K562 (cell line): ENCODE data around the gene PM20D1. TPM values are rescaled to one million over a fixed set of nuclear protein-coding genes. Genes with fewer than 3 reads are reported as not detected.

Experiments
- polyA plus RNA-seq, 8 experiments: library from polyadenylated mRNA; depleted of rRNA in 4 of 8; stranded (reverse) in 5 of 8; unstranded in 3 of 8; fragments of >200 nt; fragmentation: Nextera tagmentation in 2 of 8; fragmentation: Illumina TruSeq in 1 of 8; extraction: Ambion mirVana in 2 of 8; extraction: Trizol in 1 of 8; gene quantifications; 2 replicates each; pipeline versions ENCODE4 v1.2.1 to v1.2.3, GENCODE V29; 2011 to 2014; ENCODE audit warnings: inconsistent platforms in 1 of 8, missing spikeins in 1 of 8
- total RNA-seq, 7 experiments: library from RNA; depleted of rRNA in 6 of 7; stranded (reverse); fragments of >200 nt in 6 of 7; fragmentation: Illumina TruSeq in 2 of 7; extraction: Trizol in 2 of 7; gene quantifications; 2 replicates each; pipeline versions ENCODE4 v1.2.1 to v1.2.3, GENCODE V29; 2011 to 2021; ENCODE audit warnings: low replicate concordance in 1 of 7

Gene PM20D1
- total and polyA plus RNA-seq, 9 of the 15 experiments (the other 6 are each of a cell fraction or from before 2014, with no cell fraction given), result not detected

Other genes with a start within 250 kb of the PM20D1 start
Only the 7 nearest of the 9 such genes appear.
- gene SLC45A3, start 169.6 kb downstream of the PM20D1 start, total RNA-seq (2014; rRNA removed), result 1.5 and 2.8 TPM in 2 replicates
- 0.87 and 1.1 TPM in 2 replicates for gene SLC45A3, start 169.6 kb downstream of the PM20D1 start, total RNA-seq (2014; rRNA removed; fragmentation: Illumina TruSeq; extraction: Trizol)
- 0.60 and 0.83 TPM in 2 replicates for gene SLC45A3, start 169.6 kb downstream of the PM20D1 start, total RNA-seq (2015; rRNA removed; fragmentation: Illumina TruSeq; extraction: Trizol)
- gene SLC45A3, start 169.6 kb downstream of the PM20D1 start, total RNA-seq (2021), result 2.5 and 3.0 TPM in 2 replicates
- 3.3 and 3.5 TPM in 2 replicates for gene SLC45A3, start 169.6 kb downstream of the PM20D1 start, polyA plus RNA-seq (2011; rRNA removed)
- gene SLC45A3, start 169.6 kb downstream of the PM20D1 start, polyA plus RNA-seq (2014; fragmentation: Illumina TruSeq; extraction: Trizol), result 1.3 and 1.7 TPM in 2 replicates
- gene SLC45A3, start 169.6 kb downstream of the PM20D1 start, polyA plus RNA-seq (2014; fragmentation: Nextera tagmentation; extraction: Ambion mirVana), result under 1 TPM; 0.06 to 0.10 TPM
- gene SLC45A3, start 169.6 kb downstream of the PM20D1 start, polyA plus RNA-seq (2014; rRNA removed), result 2.4 TPM in 2 replicates
- gene NUCKS1, start 100.0 kb downstream of the PM20D1 start, total RNA-seq (2014; rRNA removed), result 81.9 and 87.5 TPM in 2 replicates
- gene NUCKS1, start 100.0 kb downstream of the PM20D1 start, total RNA-seq (2014; rRNA removed; fragmentation: Illumina TruSeq; extraction: Trizol), result 232 and 280 TPM in 2 replicates
- 236 and 244 TPM in 2 replicates for gene NUCKS1, start 100.0 kb downstream of the PM20D1 start, total RNA-seq (2015; rRNA removed; fragmentation: Illumina TruSeq; extraction: Trizol)
- gene NUCKS1, start 100.0 kb downstream of the PM20D1 start, total RNA-seq (2021), result 201 and 216 TPM in 2 replicates
- 117 and 149 TPM in 2 replicates for gene NUCKS1, start 100.0 kb downstream of the PM20D1 start, polyA plus RNA-seq (2011; rRNA removed)
- gene NUCKS1, start 100.0 kb downstream of the PM20D1 start, polyA plus RNA-seq (2014; fragmentation: Illumina TruSeq; extraction: Trizol), result 167 and 177 TPM in 2 replicates
- gene NUCKS1, start 100.0 kb downstream of the PM20D1 start, polyA plus RNA-seq (2014; fragmentation: Nextera tagmentation; extraction: Ambion mirVana), result 10 to 100 TPM; 66.7 to 83.4 TPM
- 94.4 and 95.1 TPM in 2 replicates for gene NUCKS1, start 100.0 kb downstream of the PM20D1 start, polyA plus RNA-seq (2014; rRNA removed)
- 6.9 and 7.7 TPM in 2 replicates for gene RAB29, start 74.7 kb downstream of the PM20D1 start, total RNA-seq (2014; rRNA removed)
- 8.5 and 10.2 TPM in 2 replicates for gene RAB29, start 74.7 kb downstream of the PM20D1 start, total RNA-seq (2014; rRNA removed; fragmentation: Illumina TruSeq; extraction: Trizol)
- gene RAB29, start 74.7 kb downstream of the PM20D1 start, total RNA-seq (2015; rRNA removed; fragmentation: Illumina TruSeq; extraction: Trizol), result 9.9 and 11.5 TPM in 2 replicates
- 7.8 and 8.0 TPM in 2 replicates for gene RAB29, start 74.7 kb downstream of the PM20D1 start, total RNA-seq (2021)
- gene RAB29, start 74.7 kb downstream of the PM20D1 start, polyA plus RNA-seq (2011; rRNA removed), result 9.9 and 17.6 TPM in 2 replicates
- 11.1 and 13.9 TPM in 2 replicates for gene RAB29, start 74.7 kb downstream of the PM20D1 start, polyA plus RNA-seq (2014; fragmentation: Illumina TruSeq; extraction: Trizol)
- 1 to 10 TPM; 6.3 to 7.5 TPM for gene RAB29, start 74.7 kb downstream of the PM20D1 start, polyA plus RNA-seq (2014; fragmentation: Nextera tagmentation; extraction: Ambion mirVana)
- 7.2 and 10.8 TPM in 2 replicates for gene RAB29, start 74.7 kb downstream of the PM20D1 start, polyA plus RNA-seq (2014; rRNA removed)
- 6.8 and 7.7 TPM in 2 replicates for gene SLC41A1, start 36.9 kb downstream of the PM20D1 start, total RNA-seq (2014; rRNA removed)
- gene SLC41A1, start 36.9 kb downstream of the PM20D1 start, total RNA-seq (2014; rRNA removed; fragmentation: Illumina TruSeq; extraction: Trizol), result 13.4 and 13.5 TPM in 2 replicates
- 8.0 and 8.4 TPM in 2 replicates for gene SLC41A1, start 36.9 kb downstream of the PM20D1 start, total RNA-seq (2015; rRNA removed; fragmentation: Illumina TruSeq; extraction: Trizol)
- gene SLC41A1, start 36.9 kb downstream of the PM20D1 start, total RNA-seq (2021), result 17.2 and 20.5 TPM in 2 replicates
- gene SLC41A1, start 36.9 kb downstream of the PM20D1 start, polyA plus RNA-seq (2011; rRNA removed), result 23.2 and 29.3 TPM in 2 replicates
- 21.0 and 26.8 TPM in 2 replicates for gene SLC41A1, start 36.9 kb downstream of the PM20D1 start, polyA plus RNA-seq (2014; fragmentation: Illumina TruSeq; extraction: Trizol)
- 1 to 10 TPM; 4.1 to 5.5 TPM for gene SLC41A1, start 36.9 kb downstream of the PM20D1 start, polyA plus RNA-seq (2014; fragmentation: Nextera tagmentation; extraction: Ambion mirVana)
- gene SLC41A1, start 36.9 kb downstream of the PM20D1 start, polyA plus RNA-seq (2014; rRNA removed), result 11.4 and 12.2 TPM in 2 replicates
- not detected in 2 replicates for gene SLC26A9, start 93.3 kb upstream of the PM20D1 start, total RNA-seq (2014; rRNA removed)
- gene SLC26A9, start 93.3 kb upstream of the PM20D1 start, total RNA-seq (2014; rRNA removed; fragmentation: Illumina TruSeq; extraction: Trizol), result not detected in 2 replicates
- not detected in 2 replicates for gene SLC26A9, start 93.3 kb upstream of the PM20D1 start, total RNA-seq (2015; rRNA removed; fragmentation: Illumina TruSeq; extraction: Trizol)
- not detected in 2 replicates for gene SLC26A9, start 93.3 kb upstream of the PM20D1 start, total RNA-seq (2021)
- gene SLC26A9, start 93.3 kb upstream of the PM20D1 start, polyA plus RNA-seq (2011; rRNA removed), result not detected in 2 replicates
- 0.03 TPM in 1 of 2 replicates, not detected in the other for gene SLC26A9, start 93.3 kb upstream of the PM20D1 start, polyA plus RNA-seq (2014; fragmentation: Illumina TruSeq; extraction: Trizol)
- gene SLC26A9, start 93.3 kb upstream of the PM20D1 start, polyA plus RNA-seq (2014; fragmentation: Nextera tagmentation; extraction: Ambion mirVana), result not detected
- not detected in 2 replicates for gene SLC26A9, start 93.3 kb upstream of the PM20D1 start, polyA plus RNA-seq (2014; rRNA removed)
- not detected in 2 replicates for gene RAB7B, start 153.3 kb upstream of the PM20D1 start, total RNA-seq (2014; rRNA removed)
- gene RAB7B, start 153.3 kb upstream of the PM20D1 start, total RNA-seq (2014; rRNA removed; fragmentation: Illumina TruSeq; extraction: Trizol), result 0.07 TPM in 1 of 2 replicates, not detected in the other
- gene RAB7B, start 153.3 kb upstream of the PM20D1 start, total RNA-seq (2015; rRNA removed; fragmentation: Illumina TruSeq; extraction: Trizol), result not detected in 2 replicates
- gene RAB7B, start 153.3 kb upstream of the PM20D1 start, total RNA-seq (2021), result not detected in 2 replicates
- gene RAB7B, start 153.3 kb upstream of the PM20D1 start, polyA plus RNA-seq (2011; rRNA removed), result 0.09 and 0.29 TPM in 2 replicates
- gene RAB7B, start 153.3 kb upstream of the PM20D1 start, polyA plus RNA-seq (2014; fragmentation: Illumina TruSeq; extraction: Trizol), result 0.12 TPM in 1 of 2 replicates, not detected in the other
- gene RAB7B, start 153.3 kb upstream of the PM20D1 start, polyA plus RNA-seq (2014; fragmentation: Nextera tagmentation; extraction: Ambion mirVana), result under 1 TPM; 0.03 to 0.06 TPM
- gene RAB7B, start 153.3 kb upstream of the PM20D1 start, polyA plus RNA-seq (2014; rRNA removed), result not detected in 2 replicates
- not detected in 2 replicates for gene CTSE, start 173.8 kb upstream of the PM20D1 start, total RNA-seq (2014; rRNA removed)
- gene CTSE, start 173.8 kb upstream of the PM20D1 start, total RNA-seq (2014; rRNA removed; fragmentation: Illumina TruSeq; extraction: Trizol), result 0.06 TPM in 1 of 2 replicates, not detected in the other
- 0.08 TPM in 1 of 2 replicates, not detected in the other for gene CTSE, start 173.8 kb upstream of the PM20D1 start, total RNA-seq (2015; rRNA removed; fragmentation: Illumina TruSeq; extraction: Trizol)
- gene CTSE, start 173.8 kb upstream of the PM20D1 start, total RNA-seq (2021), result 0.18 and 0.20 TPM in 2 replicates
- gene CTSE, start 173.8 kb upstream of the PM20D1 start, polyA plus RNA-seq (2011; rRNA removed), result 0.06 TPM in 1 of 2 replicates, not detected in the other
- gene CTSE, start 173.8 kb upstream of the PM20D1 start, polyA plus RNA-seq (2014; fragmentation: Illumina TruSeq; extraction: Trizol), result 0.09 TPM in 1 of 2 replicates, not detected in the other
- under 1 TPM; 0.04 to 0.13 TPM for gene CTSE, start 173.8 kb upstream of the PM20D1 start, polyA plus RNA-seq (2014; fragmentation: Nextera tagmentation; extraction: Ambion mirVana)
- gene CTSE, start 173.8 kb upstream of the PM20D1 start, polyA plus RNA-seq (2014; rRNA removed), result not detected in 2 replicates